Fibroblast of villous mesenchyme (primary cell): Measurements from ENCODE around the gene ATXN3L. TPM values are rescaled to one million over a fixed set of nuclear protein-coding genes. Genes with fewer than 3 reads are reported as not detected.

ENCODE experiments used
- DNase-seq: peaks from one replicate; pipeline ENCODE4 v3.0.0-alpha.2; 2010; ENCODE audit warnings: low read depth
- H3K4me3 ChIP-seq: 2 replicates; pipeline ENCODE4 v1.5.1; 2011; ENCODE audit warnings: low read depth, mild to moderate bottlenecking, low read length
- total RNA-seq: library from RNA; depleted of rRNA; stranded (reverse); fragments of >200 nt; gene quantifications from 2 replicates; pipeline ENCODE4 v1.2.3, GENCODE V29; 2012
- TF ChIP-seq, protein P1 (sequence below): IDR thresholded peaks from 2 replicates; pipeline ENCODE4 v1.5.1; 2012; ENCODE audit warnings: low read depth, mild to moderate bottlenecking, low read length; ENCODE audit not compliant: insufficient read depth

ATXN3L gene
- total RNA-seq, 1 donor = not detected

DNA sequence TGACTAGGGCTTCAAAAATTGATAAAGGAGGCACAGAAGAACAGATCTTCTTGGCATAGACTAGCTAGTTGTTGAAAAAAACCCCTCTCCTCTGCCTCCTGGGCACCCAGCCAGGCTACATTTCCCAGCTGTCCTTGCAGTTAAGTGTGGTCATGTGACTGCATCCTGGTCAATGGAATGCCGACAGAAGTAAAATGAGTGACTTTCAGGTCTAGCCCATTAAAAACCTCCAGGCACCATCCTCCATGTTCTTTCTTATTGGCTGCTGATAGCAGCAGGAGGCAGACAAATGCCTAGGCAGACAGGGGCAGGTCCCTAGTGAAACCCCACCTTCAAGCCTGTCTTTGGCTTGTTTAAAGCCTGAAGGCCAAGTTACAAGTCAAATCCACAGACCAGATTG is 35.3 kb downstream of the ATXN3L start:
- no peak for DNase-seq
- TF ChIP-seq, protein P1, sequence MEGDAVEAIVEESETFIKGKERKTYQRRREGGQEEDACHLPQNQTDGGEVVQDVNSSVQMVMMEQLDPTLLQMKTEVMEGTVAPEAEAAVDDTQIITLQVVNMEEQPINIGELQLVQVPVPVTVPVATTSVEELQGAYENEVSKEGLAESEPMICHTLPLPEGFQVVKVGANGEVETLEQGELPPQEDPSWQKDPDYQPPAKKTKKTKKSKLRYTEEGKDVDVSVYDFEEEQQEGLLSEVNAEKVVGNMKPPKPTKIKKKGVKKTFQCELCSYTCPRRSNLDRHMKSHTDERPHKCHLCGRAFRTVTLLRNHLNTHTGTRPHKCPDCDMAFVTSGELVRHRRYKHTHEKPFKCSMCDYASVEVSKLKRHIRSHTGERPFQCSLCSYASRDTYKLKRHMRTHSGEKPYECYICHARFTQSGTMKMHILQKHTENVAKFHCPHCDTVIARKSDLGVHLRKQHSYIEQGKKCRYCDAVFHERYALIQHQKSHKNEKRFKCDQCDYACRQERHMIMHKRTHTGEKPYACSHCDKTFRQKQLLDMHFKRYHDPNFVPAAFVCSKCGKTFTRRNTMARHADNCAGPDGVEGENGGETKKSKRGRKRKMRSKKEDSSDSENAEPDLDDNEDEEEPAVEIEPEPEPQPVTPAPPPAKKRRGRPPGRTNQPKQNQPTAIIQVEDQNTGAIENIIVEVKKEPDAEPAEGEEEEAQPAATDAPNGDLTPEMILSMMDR = no peak
- H3K4me3 ChIP-seq = no peak overlapping the region

GRCh38 chrX:13283950-13284546 is 35.8 kb downstream of the ATXN3L start:
- no peak overlapping the region for H3K4me3 ChIP-seq
- DNase-seq = peak; percentile 68
- TF ChIP-seq, protein P1 = no peak

- TF ChIP-seq, protein P1 = no peak
- no peak overlapping the region for H3K4me3 ChIP-seq
- DNase-seq = peak; percentile 29
Observed at GRCh38 chrX:13283512-13283911, 36.3 kb downstream of the ATXN3L start.

DNA sequence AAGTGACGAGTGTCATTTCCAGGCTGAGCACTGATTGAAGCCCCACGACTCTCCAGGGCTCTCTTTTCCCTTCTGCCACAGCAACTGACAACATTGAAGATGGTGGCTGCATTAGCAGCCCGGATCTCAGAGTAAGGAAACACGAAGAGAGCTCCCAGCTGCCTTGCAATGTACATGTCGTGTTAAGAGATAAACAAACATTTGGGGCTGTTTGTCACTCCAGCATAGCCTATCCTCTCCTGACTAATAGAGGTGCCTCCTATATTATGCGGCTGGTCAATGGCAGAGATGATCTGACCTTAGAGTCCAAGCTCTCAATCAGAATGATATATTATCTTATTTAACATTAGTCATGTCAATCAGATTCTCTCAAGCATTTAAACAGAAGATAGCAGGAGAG is 38.6 kb downstream of the ATXN3L start:
- DNase-seq = no peak
- no peak overlapping the region for H3K4me3 ChIP-seq
- TF ChIP-seq, protein P1 = no peak

DNA sequence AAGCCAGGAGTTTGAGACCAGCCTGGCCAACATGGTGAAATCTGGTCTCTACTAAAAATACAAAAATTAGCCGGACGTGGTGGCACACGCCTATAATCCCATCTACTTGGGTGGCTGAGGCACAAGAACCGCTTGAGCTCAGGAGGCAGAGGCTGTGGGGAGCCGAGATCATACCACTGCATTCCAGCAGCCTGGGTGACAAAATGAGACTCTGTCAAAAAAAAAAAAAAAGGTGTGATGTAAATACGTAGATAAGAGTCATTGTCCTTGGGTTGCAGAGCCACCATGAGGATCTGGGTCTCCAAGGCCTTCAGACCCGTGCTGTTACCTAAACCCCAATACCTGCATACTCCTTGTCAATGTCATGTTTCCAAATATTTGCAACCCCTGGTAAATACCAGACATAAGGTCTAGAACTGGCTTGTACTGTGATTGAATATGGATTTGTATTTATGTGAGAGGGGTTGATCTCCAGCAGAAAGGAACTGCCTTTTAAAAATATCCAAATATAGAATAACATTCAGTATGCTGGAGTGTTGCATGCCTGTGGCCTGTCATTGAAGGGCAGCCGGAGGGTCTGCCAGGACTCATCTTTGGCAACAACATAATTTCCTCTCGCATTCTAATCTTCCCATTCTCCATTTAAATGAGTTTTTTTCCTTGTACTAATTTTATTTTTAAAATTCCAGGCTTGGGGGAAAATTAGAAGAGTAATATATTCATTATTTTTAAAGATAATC is 40.4 kb downstream of the ATXN3L start:
- TF ChIP-seq, protein P1 = no peak
- DNase-seq = no peak
- no peak overlapping the region for H3K4me3 ChIP-seq

DNA sequence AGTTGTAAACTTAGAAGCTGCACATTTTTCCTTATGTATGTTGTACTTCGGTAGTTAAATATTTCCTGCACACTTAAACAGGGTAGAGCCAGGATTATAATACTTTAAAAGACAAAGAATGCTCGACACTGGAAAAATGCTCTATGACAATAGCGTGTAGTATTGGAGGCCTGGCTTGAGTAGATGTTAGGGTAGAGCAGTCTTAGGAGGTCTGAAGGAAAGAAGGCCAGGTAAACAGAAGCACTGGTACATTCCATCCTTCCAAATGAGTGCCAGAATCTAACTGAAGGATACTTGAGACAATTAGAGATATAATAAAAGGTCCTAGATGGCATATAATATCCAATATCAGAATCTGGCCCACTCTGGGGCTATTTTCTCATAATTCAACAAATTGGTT is 42.3 kb downstream of the ATXN3L start:
- no peak overlapping the region for H3K4me3 ChIP-seq
- DNase-seq = no peak
- TF ChIP-seq, protein P1 = no peak
